ENCODE measurements around the gene FBXW8.

FBXW8 gene

GRCh38 chr12:116879509-116880212 is 31.1 kb upstream of the FBXW8 start:
- Histone ChIP-seq H2BK120ac (ENCODE audit: low read depth, low read length) (no peak overlapping the region), H3K27me3 (ENCODE audit: control insufficient read depth in 3 of 3, insufficient read depth in 3 of 3, low read depth in 1 of 3, low read length in 3 of 3) (peaks cover 45 to 73% (median 61%) of the 10 kb centered on the region in 3 experiments), H3K14ac (ENCODE audit: low read length) (no peak overlapping the region), H3K4me1 (ENCODE audit: control insufficient read depth in 2 of 2, insufficient read depth in 1 of 2, low read depth in 1 of 2, low read length in 2 of 2) (peaks cover 19 to 27% of the 10 kb centered on the region in 2 donors), H3K36me3 (replicated peaks in 1 of 2; ENCODE audit: control insufficient read depth in 2 of 2, insufficient read depth in 2 of 2, low read length in 2 of 2) (no peaks in the 10 kb centered on the region), H3K27ac (replicated peaks; ENCODE audit: low read length) (no peak overlapping the region), H2BK12ac (ENCODE audit: low read length) (no peak overlapping the region), H2AK5ac (ENCODE audit: low read depth, low read length) (no peak overlapping the region), H3K9me3 (replicated peaks in 1 of 2; ENCODE audit: control insufficient read depth in 2 of 2, insufficient read depth in 1 of 2, low read depth in 1 of 2, low read length in 2 of 2) (peaks cover 1% of the 10 kb centered on the region in 2 donors), H3K18ac (ENCODE audit: low read length) (peak overlapping the region; percentile 53), H3K23ac (ENCODE audit: low read depth, low read length, poor library complexity) (no peak overlapping the region), H2AFZ (ENCODE audit: low read length) (peak overlapping the region; percentile 89), H3K79me1 (ENCODE audit: low read depth, low read length) (peaks cover 2% of the 10 kb centered on the region), H2BK15ac (ENCODE audit: low read length) (no peak overlapping the region), H4K91ac (ENCODE audit: low read depth, low read length, poor library complexity) (no peak overlapping the region), H4K8ac (ENCODE audit: low read depth, low read length) (no peak overlapping the region), H3K4me3 (ENCODE audit: low read length in 2 of 2) (peak overlapping the region; percentile 20 to 46), H2BK5ac (ENCODE audit: low read length) (no peak overlapping the region), H3K9ac (ENCODE audit: low read depth, low read length, poor library complexity) (peak overlapping the region; percentile 9), H3K4ac (ENCODE audit: low read length) (no peak overlapping the region), H3K4me2 (ENCODE audit: insufficient read depth, low read length, poor library complexity, severe bottlenecking) (peak overlapping the region; percentile 28)
- no CpG with 5 or more reads among the region's 52 CpGs for WGBS, 2 donors (ENCODE audit: extremely low coverage in 2 of 2, insufficient read length in 2 of 2, insufficient replicate concordance in 1 of 2)
- DNase-seq (ENCODE audit: low spot score) = no peak

- Histone ChIP-seq H3K27ac (replicated peaks; ENCODE audit: low read length) (no peak overlapping the region), H3K4ac (ENCODE audit: low read length) (no peak overlapping the region), H3K4me2 (ENCODE audit: insufficient read depth, low read length, poor library complexity, severe bottlenecking) (peak overlapping the region; percentile 86), H4K8ac (ENCODE audit: low read depth, low read length) (no peak overlapping the region), H2AK5ac (ENCODE audit: low read depth, low read length) (no peak overlapping the region), H3K79me1 (ENCODE audit: low read depth, low read length) (peaks cover 2% of the 10 kb centered on the region), H2BK5ac (ENCODE audit: low read length) (no peak overlapping the region), H3K18ac (ENCODE audit: low read length) (no peak overlapping the region), H2BK120ac (ENCODE audit: low read depth, low read length) (no peak overlapping the region), H4K91ac (ENCODE audit: low read depth, low read length, poor library complexity) (no peak overlapping the region), H2AFZ (ENCODE audit: low read length) (peak overlapping the region; percentile 89), H3K4me3 (ENCODE audit: low read length in 2 of 2) (peak overlapping the region; percentile 46 to 82), H3K9me3 (replicated peaks in 1 of 2; ENCODE audit: control insufficient read depth in 2 of 2, insufficient read depth in 1 of 2, low read depth in 1 of 2, low read length in 2 of 2) (no peaks in the 10 kb centered on the region), H3K4me1 (ENCODE audit: control insufficient read depth in 2 of 2, insufficient read depth in 1 of 2, low read depth in 1 of 2, low read length in 2 of 2) (peaks cover 19 to 27% of the 10 kb centered on the region in 2 donors), H2BK15ac (ENCODE audit: low read length) (no peak overlapping the region), H2BK12ac (ENCODE audit: low read length) (no peak overlapping the region), H3K9ac (ENCODE audit: low read depth, low read length, poor library complexity) (no peak overlapping the region), H3K27me3 (ENCODE audit: control insufficient read depth in 3 of 3, insufficient read depth in 3 of 3, low read depth in 1 of 3, low read length in 3 of 3) (peaks cover 45 to 80% (median 61%) of the 10 kb centered on the region in 3 experiments), H3K23ac (ENCODE audit: low read depth, low read length, poor library complexity) (no peak overlapping the region), H3K36me3 (replicated peaks in 1 of 2; ENCODE audit: control insufficient read depth in 2 of 2, insufficient read depth in 2 of 2, low read length in 2 of 2) (no peaks in the 10 kb centered on the region), H3K14ac (ENCODE audit: low read length) (peak overlapping the region; percentile 79)
- DNase-seq (ENCODE audit: low spot score) = no peak
- WGBS, 2 donors (ENCODE audit: extremely low coverage in 2 of 2, insufficient read length in 2 of 2, insufficient replicate concordance in 1 of 2) = no CpG with 5 or more reads among the region's 21 CpGs
These were observed 30.4 kb upstream of the FBXW8 start for GRCh38 chr12:116880213-116880816.

GRCh38 chr12:116880817-116881324 is 29.9 kb upstream of the FBXW8 start:
- Histone ChIP-seq H3K14ac (ENCODE audit: low read length) (peak overlapping the region; percentile 79), H3K4me3 (ENCODE audit: low read length in 2 of 2) (peak overlapping the region; percentile 46 to 82), H2BK15ac (ENCODE audit: low read length) (no peak overlapping the region), H3K27me3 (ENCODE audit: control insufficient read depth in 3 of 3, insufficient read depth in 3 of 3, low read depth in 1 of 3, low read length in 3 of 3) (peaks cover 45 to 81% (median 61%) of the 10 kb centered on the region in 3 experiments), H3K9ac (ENCODE audit: low read depth, low read length, poor library complexity) (peak overlapping the region; percentile 18), H2BK120ac (ENCODE audit: low read depth, low read length) (no peak overlapping the region), H3K79me1 (ENCODE audit: low read depth, low read length) (peaks cover 2% of the 10 kb centered on the region), H4K91ac (ENCODE audit: low read depth, low read length, poor library complexity) (no peak overlapping the region), H2BK12ac (ENCODE audit: low read length) (no peak overlapping the region), H3K9me3 (replicated peaks in 1 of 2; ENCODE audit: control insufficient read depth in 2 of 2, insufficient read depth in 1 of 2, low read depth in 1 of 2, low read length in 2 of 2) (no peaks in the 10 kb centered on the region), H2AK5ac (ENCODE audit: low read depth, low read length) (no peak overlapping the region), H3K4ac (ENCODE audit: low read length) (no peak overlapping the region), H4K8ac (ENCODE audit: low read depth, low read length) (no peak overlapping the region), H2BK5ac (ENCODE audit: low read length) (no peak overlapping the region), H3K27ac (replicated peaks; ENCODE audit: low read length) (no peak overlapping the region), H3K23ac (ENCODE audit: low read depth, low read length, poor library complexity) (no peak overlapping the region), H3K4me2 (ENCODE audit: insufficient read depth, low read length, poor library complexity, severe bottlenecking) (peak overlapping the region; percentile 86), H3K4me1 (ENCODE audit: control insufficient read depth in 2 of 2, insufficient read depth in 1 of 2, low read depth in 1 of 2, low read length in 2 of 2) (peaks cover 19 to 25% of the 10 kb centered on the region in 2 donors), H3K18ac (ENCODE audit: low read length) (peak overlapping the region; percentile 45), H2AFZ (ENCODE audit: low read length) (peak overlapping the region; percentile 89), H3K36me3 (replicated peaks in 1 of 2; ENCODE audit: control insufficient read depth in 2 of 2, insufficient read depth in 2 of 2, low read length in 2 of 2) (no peaks in the 10 kb centered on the region)
- WGBS, 2 donors (ENCODE audit: extremely low coverage in 2 of 2, insufficient read length in 2 of 2, insufficient replicate concordance in 1 of 2) = no CpG with 5 or more reads among the region's 65 CpGs
- DNase-seq (ENCODE audit: low spot score) = peak; percentile 50

- Histone ChIP-seq H2BK5ac (ENCODE audit: low read length) (peak within 1 kb of the TSS; percentile 39), H3K23ac (ENCODE audit: low read depth, low read length, poor library complexity) (peak within 1 kb of the TSS; percentile 55), H3K4me2 (ENCODE audit: insufficient read depth, low read length, poor library complexity, severe bottlenecking) (peak within 1 kb of the TSS; percentile 86), H3K9me3 (replicated peaks in 1 of 2; ENCODE audit: control insufficient read depth in 2 of 2, insufficient read depth in 1 of 2, low read depth in 1 of 2, low read length in 2 of 2) (no peaks in the 10 kb centered on the region), H3K36me3 (replicated peaks in 1 of 2; ENCODE audit: control insufficient read depth in 2 of 2, insufficient read depth in 2 of 2, low read length in 2 of 2) (no peaks in the 10 kb centered on the region), H4K8ac (ENCODE audit: low read depth, low read length) (no peak within 1 kb of the TSS), H3K18ac (ENCODE audit: low read length) (peak within 1 kb of the TSS; percentile 45), H3K4me1 (ENCODE audit: control insufficient read depth in 2 of 2, insufficient read depth in 1 of 2, low read depth in 1 of 2, low read length in 2 of 2) (peaks cover 14 to 21% of the 10 kb centered on the region in 2 donors), H2BK12ac (ENCODE audit: low read length) (no peak within 1 kb of the TSS), H4K91ac (ENCODE audit: low read depth, low read length, poor library complexity) (no peak within 1 kb of the TSS), H3K27me3 (ENCODE audit: control insufficient read depth in 3 of 3, insufficient read depth in 3 of 3, low read depth in 1 of 3, low read length in 3 of 3) (peaks cover 45 to 81% (median 61%) of the 10 kb centered on the region in 3 experiments), H3K4ac (ENCODE audit: low read length) (no peak within 1 kb of the TSS), H3K4me3 (ENCODE audit: low read length in 2 of 2) (peak within 1 kb of the TSS; percentile 46 to 82), H3K27ac (replicated peaks; ENCODE audit: low read length) (no peak within 1 kb of the TSS), H3K14ac (ENCODE audit: low read length) (peak within 1 kb of the TSS; percentile 79), H3K79me1 (ENCODE audit: low read depth, low read length) (peaks cover 2% of the 10 kb centered on the region), H2BK120ac (ENCODE audit: low read depth, low read length) (no peak within 1 kb of the TSS), H2AFZ (ENCODE audit: low read length) (peak within 1 kb of the TSS; percentile 89), H3K9ac (ENCODE audit: low read depth, low read length, poor library complexity) (peak within 1 kb of the TSS; percentile 21), H2AK5ac (ENCODE audit: low read depth, low read length) (no peak within 1 kb of the TSS), H2BK15ac (ENCODE audit: low read length) (no peak within 1 kb of the TSS)
- WGBS, 2 donors (ENCODE audit: extremely low coverage in 2 of 2, insufficient read length in 2 of 2, insufficient replicate concordance in 1 of 2) = no CpG with 5 or more reads among the region's 49 CpGs
- DNase-seq (ENCODE audit: low spot score) = no peak
These were observed 29.3 kb upstream of the FBXW8 start, which contains the start of gene HRK for GRCh38 chr12:116881325-116881876. TSS of gene HRK (minus strand) at chr12:116881441. CDS start at chr12:116881307, 134 bp downstream.

Measured in neuronal stem cell (in vitro differentiated cells).